ENCODE measurements around the gene CNPPD1.
"Not testable (repeated sequence)": the region's sequence is repeated elsewhere in the genome, so short reads cannot be mapped to it uniquely, and the experiment has no call there.

Gene CNPPD1

DNA sequence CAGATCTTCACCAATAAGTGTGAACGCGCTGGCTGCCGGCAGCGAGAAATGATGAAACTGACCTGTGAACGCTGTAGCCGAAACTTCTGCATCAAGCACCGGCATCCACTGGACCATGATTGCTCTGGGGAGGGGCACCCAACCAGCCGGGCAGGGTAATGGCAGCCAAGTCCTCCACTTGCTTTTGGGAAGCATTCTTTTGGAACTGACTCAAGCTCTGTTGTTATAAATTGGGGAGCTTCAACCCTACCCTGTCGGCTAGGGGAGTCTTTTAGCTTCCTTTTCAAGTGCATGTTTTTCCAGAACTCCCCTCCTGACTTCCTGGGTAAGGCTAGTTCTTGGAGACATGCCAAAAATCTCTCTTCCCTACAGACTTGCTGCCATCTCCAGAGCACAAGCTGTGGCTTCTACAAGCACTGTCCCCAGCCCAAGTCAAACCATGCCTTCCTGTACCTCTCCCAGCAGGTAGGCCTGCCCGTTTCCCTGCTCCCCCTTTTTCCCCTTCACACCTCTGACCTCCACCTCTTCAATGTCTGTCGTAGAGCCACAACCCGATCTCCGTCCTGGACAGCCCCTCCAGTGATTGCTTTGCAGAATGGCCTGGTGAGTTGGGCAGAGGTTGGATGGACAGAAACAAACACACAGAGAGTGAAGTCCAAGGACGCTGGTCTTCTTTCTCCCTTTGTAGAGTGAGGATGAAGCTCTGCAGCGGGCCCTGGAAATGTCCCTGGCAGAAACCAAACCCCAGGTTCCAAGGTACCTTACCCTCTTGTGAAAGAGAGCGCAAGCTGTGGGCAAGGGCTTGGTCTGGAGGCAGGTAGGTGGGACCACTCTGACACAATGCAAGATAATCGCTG lies 31.4 kb upstream of the CNPPD1 start:
- peak; percentile 16 for DNase-seq

DNA sequence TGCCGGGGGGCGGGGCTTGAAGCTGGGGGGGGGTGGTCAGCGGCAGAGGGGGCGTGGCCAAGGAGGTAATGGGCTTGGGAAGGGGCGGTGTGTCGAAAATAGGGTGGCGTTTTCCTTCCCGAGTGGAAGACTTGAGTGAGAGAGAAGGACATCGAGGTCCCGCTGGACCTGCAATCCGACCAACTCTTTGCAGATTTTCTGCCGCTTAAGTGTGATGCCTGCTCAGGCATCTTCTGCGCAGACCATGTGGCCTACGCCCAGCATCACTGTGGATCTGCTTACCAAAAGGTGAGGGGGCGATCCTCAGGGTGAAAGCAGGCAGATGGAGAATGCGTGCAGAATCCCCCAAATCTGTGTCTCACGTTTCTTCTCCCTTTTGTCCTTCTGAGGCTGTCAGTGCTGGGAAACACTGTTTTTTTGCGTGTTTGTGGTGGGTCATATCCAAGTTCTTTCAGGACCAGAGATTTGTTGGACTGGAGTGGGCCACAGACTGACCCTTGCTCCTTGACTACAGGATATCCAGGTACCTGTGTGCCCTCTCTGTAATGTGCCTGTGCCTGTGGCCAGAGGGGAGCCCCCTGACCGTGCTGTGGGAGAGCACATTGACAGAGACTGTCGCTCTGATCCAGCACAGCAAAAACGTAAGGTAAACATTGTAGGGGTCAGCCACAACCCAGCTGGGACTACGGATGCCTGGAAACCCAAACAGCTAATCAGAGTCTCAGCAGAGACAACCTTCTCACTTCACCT lies 30.6 kb upstream of the CNPPD1 start:
- no peak for DNase-seq

GRCh38 chr2:219206328-219207133 lies 29.8 kb upstream of the CNPPD1 start, which contains the start of gene ZFAND2B:
TSS of gene ZFAND2B (plus strand) at chr2:219206782. CDS start at chr2:219206988, 206 bp downstream.
- peak; percentile 81 for DNase-seq

DNA sequence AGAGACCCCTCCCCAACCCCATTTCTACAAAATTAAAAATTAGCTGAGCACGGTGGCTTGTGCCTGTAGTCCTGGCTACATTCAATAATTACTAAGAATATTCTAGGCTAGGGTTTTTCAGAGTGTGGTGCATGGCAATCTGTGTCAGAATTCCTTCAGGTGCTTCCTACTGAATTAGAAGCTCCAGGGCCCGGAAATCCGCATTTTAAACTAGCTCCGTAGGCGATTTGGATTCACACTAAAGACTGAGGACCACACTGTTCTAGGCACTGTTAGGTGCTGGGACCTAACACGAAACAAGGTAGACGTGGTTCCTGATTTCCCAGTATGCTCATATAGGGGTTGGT lies 29.2 kb upstream of the CNPPD1 start:
- no peak for DNase-seq

GRCh38 chr2:219205165-219205538 lies 28.4 kb upstream of the CNPPD1 start:
- no peak for DNase-seq

- no peak for DNase-seq
Measured at GRCh38 chr2:219204425-219205164, 27.9 kb upstream of the CNPPD1 start.

DNA sequence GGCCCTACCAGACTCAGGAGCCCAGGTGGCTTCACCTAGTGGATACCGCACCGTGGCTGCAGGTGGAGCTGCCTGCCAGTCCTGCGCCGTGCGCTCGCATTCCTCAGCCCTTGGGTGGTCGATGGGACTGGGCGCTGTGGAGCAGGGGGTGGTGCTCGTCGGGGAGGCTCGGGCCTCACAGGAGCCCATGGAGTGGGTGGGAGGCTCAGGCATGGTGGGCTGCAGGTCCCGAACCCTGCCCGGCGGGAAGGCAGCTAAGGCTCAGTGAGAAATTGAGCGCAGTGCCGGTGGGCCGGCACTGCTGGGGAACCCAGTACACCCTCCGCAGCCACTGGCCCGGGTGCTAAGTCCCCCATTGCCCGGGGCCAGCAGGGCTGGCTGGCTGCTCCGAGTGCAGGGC lies 24.6 kb upstream of the CNPPD1 start:
- DNase-seq = not testable (repeated sequence)

GRCh38 chr2:219200502-219201326 lies 24.0 kb upstream of the CNPPD1 start:
- not testable (repeated sequence) for DNase-seq

DNA sequence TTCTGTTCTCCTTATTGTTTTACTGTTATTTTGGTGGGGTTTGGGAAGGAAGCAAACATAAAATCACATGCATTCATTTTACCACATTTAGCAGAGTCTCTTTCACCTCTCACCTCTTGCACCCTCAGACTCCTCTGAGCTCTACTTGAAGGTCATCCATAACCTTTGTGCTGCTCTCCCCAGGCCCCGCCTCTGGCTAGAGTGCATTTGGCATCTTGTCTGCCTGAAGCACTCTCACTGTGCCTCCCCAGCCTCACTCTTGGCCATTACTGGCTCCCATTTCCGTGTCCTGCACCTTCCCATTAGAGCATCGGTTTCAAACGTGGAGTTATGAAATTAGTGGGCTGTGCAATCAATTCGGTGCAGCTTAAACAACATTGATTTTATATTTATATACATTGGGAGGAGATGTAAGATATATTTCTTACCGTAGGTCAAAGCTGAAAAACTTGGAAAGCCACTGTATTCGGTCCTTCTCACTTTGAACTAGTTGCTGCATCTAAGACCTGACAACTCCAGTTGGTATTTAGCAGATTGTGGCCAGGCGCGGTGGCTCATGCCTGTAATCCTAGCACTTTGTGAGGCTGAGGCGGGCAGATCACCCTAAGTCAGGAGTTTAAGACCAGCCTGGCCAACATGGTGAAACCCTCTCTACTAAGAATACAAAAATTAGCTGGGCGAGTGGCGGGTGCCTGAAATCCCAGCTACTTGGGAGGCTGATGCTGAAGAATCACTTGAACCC lies 22.9 kb upstream of the CNPPD1 start:
- DNase-seq = no peak

GRCh38 chr2:219198974-219199373 lies 22.2 kb upstream of the CNPPD1 start:
- no peak for DNase-seq

DNA sequence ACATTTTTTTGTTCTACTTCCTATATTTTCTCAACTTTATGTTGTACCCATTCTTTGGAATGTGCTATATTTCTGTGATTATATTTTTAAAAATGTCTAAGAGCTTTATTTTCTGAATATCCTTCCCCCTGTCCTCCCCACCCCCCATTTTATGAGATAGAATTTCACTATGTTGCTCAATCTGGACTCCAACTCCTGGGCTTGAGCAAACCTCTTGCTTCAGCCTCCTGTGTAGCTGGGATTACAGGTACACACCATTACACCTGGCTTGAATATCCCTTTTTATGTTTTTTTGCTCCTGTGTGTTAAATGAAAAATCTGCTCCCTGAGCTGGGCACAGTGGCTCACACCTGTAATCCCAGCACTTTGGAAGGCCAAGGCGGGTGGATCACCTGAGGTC lies 20.7 kb upstream of the CNPPD1 start:
- no peak for DNase-seq

DNA sequence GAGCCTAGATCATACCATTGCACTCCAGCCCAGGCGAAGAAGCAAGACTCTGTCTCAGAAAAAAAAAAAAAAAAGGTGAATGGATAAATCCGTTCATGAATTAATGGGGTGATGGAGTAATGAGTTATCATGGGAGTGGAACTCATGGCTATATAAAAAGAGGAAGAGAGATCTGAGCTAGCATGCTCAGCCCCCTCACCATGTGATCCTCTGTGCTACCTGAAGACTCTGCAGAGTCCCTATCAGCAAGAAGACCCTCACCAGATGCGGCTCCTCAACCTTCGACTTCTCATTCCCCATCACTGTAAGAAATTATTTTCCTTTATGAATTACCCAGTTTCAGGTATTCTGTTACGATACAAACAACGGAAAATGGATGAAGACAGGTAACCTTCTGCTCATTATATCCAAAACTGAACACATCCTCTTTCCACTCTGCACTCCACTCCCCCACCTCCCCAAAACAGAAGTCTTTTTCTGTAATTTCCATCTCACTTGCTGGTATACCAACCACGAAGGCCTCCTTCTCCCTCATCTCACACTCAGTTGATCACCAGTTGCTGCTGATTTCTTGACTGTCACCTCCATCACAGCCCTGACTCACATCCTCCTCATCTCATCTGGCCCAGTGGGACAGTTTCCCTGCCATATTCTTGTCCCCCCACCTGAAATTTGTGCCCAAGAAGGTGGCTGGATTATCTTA lies 10.2 kb upstream of the CNPPD1 start:
- DNase-seq = no peak

GRCh38 chr2:219184121-219184520 lies 7.4 kb upstream of the CNPPD1 start:
- DNase-seq = peak; percentile 90

GRCh38 chr2:219183151-219183772 lies 6.5 kb upstream of the CNPPD1 start:
- DNase-seq = no peak

DNA sequence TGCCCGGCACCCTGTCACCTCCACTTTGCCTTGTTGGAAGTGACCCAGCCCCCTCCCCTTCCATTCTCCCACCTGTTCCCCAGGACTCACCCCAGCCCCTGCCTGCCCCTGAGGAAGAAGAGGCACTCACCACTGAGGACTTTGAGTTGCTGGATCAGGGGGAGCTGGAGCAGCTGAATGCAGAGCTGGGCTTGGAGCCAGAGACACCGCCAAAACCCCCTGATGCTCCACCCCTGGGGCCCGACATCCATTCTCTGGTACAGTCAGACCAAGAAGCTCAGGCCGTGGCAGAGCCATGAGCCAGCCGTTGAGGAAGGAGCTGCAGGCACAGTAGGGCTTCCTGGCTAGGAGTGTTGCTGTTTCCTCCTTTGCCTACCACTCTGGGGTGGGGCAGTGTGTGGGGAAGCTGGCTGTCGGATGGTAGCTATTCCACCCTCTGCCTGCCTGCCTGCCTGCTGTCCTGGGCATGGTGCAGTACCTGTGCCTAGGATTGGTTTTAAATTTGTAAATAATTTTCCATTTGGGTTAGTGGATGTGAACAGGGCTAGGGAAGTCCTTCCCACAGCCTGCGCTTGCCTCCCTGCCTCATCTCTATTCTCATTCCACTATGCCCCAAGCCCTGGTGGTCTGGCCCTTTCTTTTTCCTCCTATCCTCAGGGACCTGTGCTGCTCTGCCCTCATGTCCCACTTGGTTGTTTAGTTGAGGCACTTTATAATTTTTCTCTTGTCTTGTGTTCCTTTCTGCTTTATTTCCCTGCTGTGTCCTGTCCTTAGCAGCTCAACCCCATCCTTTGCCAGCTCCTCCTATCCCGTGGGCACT lies 5.8 kb upstream of the CNPPD1 start:
- DNase-seq = no peak

DNA sequence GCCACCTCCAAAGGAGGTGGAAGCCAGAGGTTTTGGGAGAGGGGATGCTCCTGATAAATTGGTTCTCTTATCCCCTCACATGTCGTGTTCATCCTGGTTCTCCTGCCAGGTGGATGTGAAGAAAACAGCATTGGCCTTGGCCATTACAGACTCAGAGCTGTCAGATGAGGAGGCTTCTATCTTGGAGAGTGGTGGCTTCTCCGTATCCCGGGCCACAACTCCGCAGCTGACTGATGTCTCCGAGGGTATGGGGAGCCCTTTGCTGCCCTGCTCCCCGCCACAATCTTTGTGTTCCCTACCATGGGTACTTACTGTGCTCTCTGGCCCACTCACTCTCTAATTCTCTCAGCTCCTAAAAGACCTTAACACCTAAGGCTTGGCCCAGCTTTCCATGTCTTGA lies 4.8 kb upstream of the CNPPD1 start:
- DNase-seq = no peak

- DNase-seq = no peak
Measured at GRCh38 chr2:219180961-219181360, 4.2 kb upstream of the CNPPD1 start.

- no peak for DNase-seq
Measured at GRCh38 chr2:219179601-219180465, 3.1 kb upstream of the CNPPD1 start.

All from DMS 273 treated with DMSO at 0.1 percent for 48 hours (cell line).